GM12875 (cell line): ENCODE data around the gene KHDC4.
A peak's percentile ranks its signal among the peaks of the same experiment; 100 is the strongest.

Experiments
- H3K4me3 ChIP-seq: one replicate; pipeline ENCODE4 v1.5.1; 2011; ENCODE audit warnings: low read depth, low read length, control low read depth
- CTCF ChIP-seq: IDR thresholded peaks from 2 replicates; pipeline ENCODE4 v1.5.1; 2011; ENCODE audit warnings: low read depth, mild to moderate bottlenecking, control low read depth, inconsistent platforms, low read length, moderate library complexity, borderline replicate concordance; ENCODE audit not compliant: insufficient read depth

The KHDC4 gene

GRCh38 chr1:155940993-155941844 is 7.0 kb upstream of the KHDC4 start, which contains the start of gene RXFP4:
TSS of gene RXFP4 (plus strand) at chr1:155941638. CDS start at chr1:155941710, 72 bp downstream.
- TF ChIP-seq CTCF = no peak

DNA sequence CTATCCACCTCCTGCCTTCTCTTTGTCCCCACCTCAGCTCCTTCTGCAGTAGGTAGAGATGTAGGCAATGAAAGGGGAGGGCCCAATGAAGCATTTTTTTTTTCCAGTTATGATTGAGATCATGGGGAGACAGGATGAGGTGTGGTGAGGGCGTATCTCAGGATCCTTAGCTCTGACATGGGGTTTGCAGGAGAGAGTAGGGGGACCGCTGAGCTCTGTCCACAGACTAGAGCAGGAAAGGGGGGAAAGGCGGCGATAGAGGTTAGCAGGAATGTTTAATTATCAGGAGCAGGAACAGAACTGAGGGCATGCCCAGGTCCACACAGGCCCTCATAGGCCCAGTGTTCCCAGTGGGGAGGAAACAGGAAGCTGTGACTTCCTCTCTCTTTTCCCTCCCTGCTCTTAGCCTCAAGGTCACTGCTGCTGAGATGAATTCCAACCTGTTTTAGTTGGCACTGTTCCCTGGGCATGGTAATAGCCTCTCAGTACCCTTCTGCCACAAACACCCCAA is 6.3 kb upstream of the KHDC4 start:
- TF ChIP-seq CTCF = no peak
- no peak overlapping the region for H3K4me3 ChIP-seq

More at GRCh38 chr1:155940993-155941844, 7.0 kb upstream of the KHDC4 start, which contains the start of gene RXFP4:
- H3K4me3 ChIP-seq = no peak within 1 kb of the TSS

GRCh38 chr1:155938220-155938627 is 4.0 kb upstream of the KHDC4 start:
- peak; percentile 65; the same call in 1 of the 2 replicates for TF ChIP-seq CTCF
- H3K4me3 ChIP-seq = no peak overlapping the region

- no peak for TF ChIP-seq CTCF
- peak overlapping the region; percentile 97 for H3K4me3 ChIP-seq
Measured at GRCh38 chr1:155934936-155935590, 850 bp upstream of the KHDC4 start.

GRCh38 chr1:155933591-155934096 is 569 bp downstream of the KHDC4 start:
- peak overlapping the region; percentile 97 for H3K4me3 ChIP-seq
- TF ChIP-seq CTCF = no peak

DNA sequence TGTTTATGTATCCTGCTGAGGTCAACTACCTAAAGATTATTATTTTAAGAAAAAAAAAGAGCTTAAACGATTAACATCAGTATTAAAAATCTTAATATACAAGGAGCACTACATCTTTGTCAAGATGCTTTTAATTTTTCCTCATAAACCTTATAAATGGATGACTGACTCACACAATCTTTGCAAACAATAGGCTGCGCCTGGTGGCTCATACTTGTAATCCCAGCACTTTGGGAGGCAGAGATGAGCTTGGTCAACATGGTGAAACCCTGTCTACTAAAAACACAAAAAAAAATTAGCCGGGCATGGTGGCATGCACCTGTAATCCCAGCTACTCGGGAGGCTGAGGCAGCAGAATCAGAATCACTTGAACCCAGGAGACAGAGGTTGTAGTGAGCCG is 1.7 kb downstream of the KHDC4 start:
- TF ChIP-seq CTCF = no peak
- H3K4me3 ChIP-seq = no peak overlapping the region
